Melanocyte of skin (primary cell): ENCODE data around the gene DHX9. TPM values are rescaled to one million over a fixed set of nuclear protein-coding genes. Genes with fewer than 3 reads are reported as not detected.

ENCODE experiments used
- total RNA-seq, 2 donors: library from RNA; depleted of rRNA; stranded (reverse); fragments of >200 nt; gene quantifications; 2 replicates each; pipeline ENCODE4 v1.2.3, GENCODE V29; 2012

DHX9 gene
- total RNA-seq: 100 to 1,000 TPM; 120 to 238 TPM

GRCh38 chr1:182839209-182840066 is at the start of gene DHX9:
Gene DHX9 (plus strand): TSS chr1:182839347. CDS start chr1:182842567, 3,220 bp downstream.

Other genes starting within 250 kb of the DHX9 start
- under 1 TPM in 1 of 2 donors, not detected in 1; under 0.01 TPM for gene RGS16, start 235.0 kb upstream of the DHX9 start, total RNA-seq
- not detected for gene RGS8, start 154.8 kb upstream of the DHX9 start, total RNA-seq
- gene NPL, start 49.6 kb upstream of the DHX9 start, total RNA-seq: 10 to 100 TPM; 21.3 to 21.7 TPM
- not detected for gene SHCBP1L, start 113.8 kb downstream of the DHX9 start, total RNA-seq
- 100 to 1,000 TPM; 157 to 183 TPM for gene LAMC1, start 184.1 kb downstream of the DHX9 start, total RNA-seq